ENCODE data around the gene TAGAP. TPM values are rescaled to one million over a fixed set of nuclear protein-coding genes. Genes with fewer than 3 reads are reported as not detected.

Gene TAGAP
- total and polyA plus RNA-seq, 4 experiments from 2014 or later = 160 to 276 (median 188) TPM

- no peak for DNase-seq
- Histone ChIP-seq H3K27me3 (ENCODE audit: insufficient read depth, low read length) (no peaks in the 10 kb centered on the region), H3K9me3 (ENCODE audit: control insufficient read depth in 1 of 2, low read length in 2 of 2) (no peaks in the 10 kb centered on the region), H3K36me3 (ENCODE audit: insufficient read depth, low read length) (no peaks in the 10 kb centered on the region), H3K4me3 (ENCODE audit: low read length in 2 of 2) (no peak overlapping the region), H3K4me1 (ENCODE audit: insufficient read depth, low read length) (peaks cover 18% of the 10 kb centered on the region), H3K27ac (ENCODE audit: low read depth, low read length) (no peak overlapping the region)
- Mint-ChIP-seq H3K27me3 (no peaks in the 10 kb centered on the region), H3K36me3 (peaks cover 8 to 10% of the 10 kb centered on the region in 2 donors), H3K4me1 (peaks cover 11 to 33% (median 18%) of the 10 kb centered on the region in 4 donors), H3K4me3 (no peak overlapping the region), H3K27ac (peak overlapping the region in 2 of 7 donors; percentile 38 to 54), H3K9me3 (no peaks in the 10 kb centered on the region)
- intact Hi-C loops (cut with micrococcal nuclease) = no loop called here
- POLR2A ChIA-PET (ENCODE audit: partially characterized antibody) = interaction anchor here (1.1 to 9.6 kb wide), 3 partner anchors 40 to 105 kb away, joined by 3 to 144 read pairs (median 5); partner anchors contain the start of gene TAGAP
- CTCF ChIA-PET (ENCODE audit: partially characterized antibody) = interaction anchor here (2.2 to 24.9 kb wide), 3 partner anchors 39 to 129 kb away, joined by 11 to 676 read pairs (median 440); no protein-coding TSS in a partner anchor
Observed at GRCh38 chr6:159002432-159003155, 42.2 kb downstream of the TAGAP start.

- H3K9me3 Mint-ChIP-seq = no peaks in the 10 kb centered on the region
- no peaks in the 10 kb centered on the region for H3K36me3 ChIP-seq (ENCODE audit: insufficient read depth, low read length)
- peak; percentile 81 to 87 (median 83) for DNase-seq
- H3K36me3 Mint-ChIP-seq = peaks cover 8 to 10% of the 10 kb centered on the region in 2 donors
- no peaks in the 10 kb centered on the region for H3K27me3 ChIP-seq (ENCODE audit: insufficient read depth, low read length)
- H3K4me1 Mint-ChIP-seq = peaks cover 10 to 33% (median 18%) of the 10 kb centered on the region in 4 donors
- ChIA-PET POLR2A (ENCODE audit: partially characterized antibody) (interaction anchor here (0.6 to 2.4 kb wide), 30 partner anchors 9 to 432 kb away, joined by 3 to 34 read pairs (median 4); partner anchors contain the start of genes DYNLT1 and TAGAP), CTCF (ENCODE audit: partially characterized antibody) (interaction anchor here (0.7 to 24.9 kb wide), 17 partner anchors 10 to 786 kb away, joined by 3 to 676 read pairs (median 4); no protein-coding TSS in a partner anchor)
- peak within 1 kb of the TSS; percentile 92 to 97 (median 95) for H3K27ac Mint-ChIP-seq
- peaks cover 18% of the 10 kb centered on the region for H3K4me1 ChIP-seq (ENCODE audit: insufficient read depth, low read length)
- peak within 1 kb of the TSS; percentile 84 for H3K4me3 ChIP-seq (ENCODE audit: low read length in 2 of 2)
- H3K27me3 Mint-ChIP-seq = no peaks in the 10 kb centered on the region
- intact Hi-C loops (cut with micrococcal nuclease) = loop anchor here (2.0 kb wide), 1 partner anchor 43 kb away; no protein-coding TSS in a partner anchor
- peak within 1 kb of the TSS; percentile 73 for H3K27ac ChIP-seq (ENCODE audit: low read depth, low read length)
- peak within 1 kb of the TSS; percentile 96 to 99 (median 98) for H3K4me3 Mint-ChIP-seq
- no peaks in the 10 kb centered on the region for H3K9me3 ChIP-seq (ENCODE audit: control insufficient read depth in 1 of 2, low read length in 2 of 2)
Observed at GRCh38 chr6:158999666-159000403, 45.0 kb downstream of the TAGAP start, which contains the start of gene RSPH3. TSS of gene RSPH3 (minus strand) at chr6:159000202. CDS start at chr6:158999550, 652 bp downstream.

- Mint-ChIP-seq H3K27ac (peak overlapping the region; percentile 92 to 97 (median 95)), H3K9me3 (no peaks in the 10 kb centered on the region), H3K27me3 (no peaks in the 10 kb centered on the region), H3K4me1 (peaks cover 10 to 33% (median 18%) of the 10 kb centered on the region in 4 donors), H3K4me3 (peak overlapping the region; percentile 96 to 99 (median 98)), H3K36me3 (peaks cover 8 to 10% of the 10 kb centered on the region in 2 donors)
- intact Hi-C loops (cut with micrococcal nuclease) = loop anchor here (2.0 kb wide), 1 partner anchor 44 kb away; no protein-coding TSS in a partner anchor
- ChIA-PET POLR2A (ENCODE audit: partially characterized antibody) (interaction anchor here (0.5 to 2.4 kb wide), 25 partner anchors 10 to 339 kb away, joined by 3 to 34 read pairs (median 4); partner anchors contain the start of gene TAGAP), CTCF (ENCODE audit: partially characterized antibody) (interaction anchor here (1.2 to 24.9 kb wide), 9 partner anchors 10 to 295 kb away, joined by 3 to 676 read pairs (median 4); no protein-coding TSS in a partner anchor)
- peak overlapping the region; percentile 73 for H3K27ac ChIP-seq (ENCODE audit: low read depth, low read length)
- peaks cover 18% of the 10 kb centered on the region for H3K4me1 ChIP-seq (ENCODE audit: insufficient read depth, low read length)
- H3K9me3 ChIP-seq (ENCODE audit: control insufficient read depth in 1 of 2, low read length in 2 of 2) = no peaks in the 10 kb centered on the region
- peak in 1 of 5 donors; percentile 6 for DNase-seq
- H3K27me3 ChIP-seq (ENCODE audit: insufficient read depth, low read length) = no peaks in the 10 kb centered on the region
- H3K4me3 ChIP-seq (ENCODE audit: low read length in 2 of 2) = peak overlapping the region; percentile 84
- H3K36me3 ChIP-seq (ENCODE audit: insufficient read depth, low read length) = no peaks in the 10 kb centered on the region
Observed at GRCh38 chr6:158999154-158999665, 45.6 kb downstream of the TAGAP start.

- peaks cover 9 to 25% (median 16%) of the 10 kb centered on the region in 4 donors for H3K4me1 Mint-ChIP-seq
- peaks cover 18% of the 10 kb centered on the region for H3K4me1 ChIP-seq (ENCODE audit: insufficient read depth, low read length)
- intact Hi-C loops (cut with micrococcal nuclease) = no loop called here
- H3K9me3 Mint-ChIP-seq = peaks cover 0 to 1% (median 0%) of the 10 kb centered on the region in 8 donors
- no peaks in the 10 kb centered on the region for H3K27me3 Mint-ChIP-seq
- no peak overlapping the region for H3K27ac ChIP-seq (ENCODE audit: low read depth, low read length)
- H3K36me3 Mint-ChIP-seq = peaks cover 5 to 8% of the 10 kb centered on the region in 2 donors
- no peaks in the 10 kb centered on the region for H3K9me3 ChIP-seq (ENCODE audit: control insufficient read depth in 1 of 2, low read length in 2 of 2)
- DNase-seq = no peak
- no peaks in the 10 kb centered on the region for H3K27me3 ChIP-seq (ENCODE audit: insufficient read depth, low read length)
- CTCF ChIA-PET (ENCODE audit: partially characterized antibody) = no interaction called here
- H3K27ac Mint-ChIP-seq = no peak overlapping the region
- H3K4me3 Mint-ChIP-seq = no peak overlapping the region
- POLR2A ChIA-PET (ENCODE audit: partially characterized antibody) = no interaction called here
- no peak overlapping the region for H3K4me3 ChIP-seq (ENCODE audit: low read length in 2 of 2)
- H3K36me3 ChIP-seq (ENCODE audit: insufficient read depth, low read length) = no peaks in the 10 kb centered on the region
Observed at GRCh38 chr6:158996856-158997255, 47.9 kb downstream of the TAGAP start.

GRCh38 chr6:158993639-158994038, 51.2 kb downstream of the TAGAP start:
- H3K27ac ChIP-seq (ENCODE audit: low read depth, low read length) = no peak overlapping the region
- H3K9me3 Mint-ChIP-seq = peaks cover 0 to 11% (median 3%) of the 10 kb centered on the region in 8 donors
- H3K9me3 ChIP-seq (ENCODE audit: control insufficient read depth in 1 of 2, low read length in 2 of 2) = peaks cover 0 to 1% of the 10 kb centered on the region in 2 donors
- H3K4me1 Mint-ChIP-seq = peaks cover 0 to 10% (median 2%) of the 10 kb centered on the region in 4 donors
- no peaks in the 10 kb centered on the region for H3K36me3 ChIP-seq (ENCODE audit: insufficient read depth, low read length)
- H3K27me3 Mint-ChIP-seq = no peaks in the 10 kb centered on the region
- ChIA-PET POLR2A (ENCODE audit: partially characterized antibody) (interaction anchor here (1.0 kb wide), 1 partner anchor 49 kb away, joined by 4 read pairs; no protein-coding TSS in a partner anchor), CTCF (ENCODE audit: partially characterized antibody) (interaction anchor here (0.6 to 1.4 kb wide), 3 partner anchors 21 to 141 kb away, joined by 3 to 4 read pairs (median 3); no protein-coding TSS in a partner anchor)
- intact Hi-C loops (cut with micrococcal nuclease) = no loop called here
- H3K36me3 Mint-ChIP-seq = peaks cover 0 to 12% of the 10 kb centered on the region in 2 donors
- no peak for DNase-seq
- H3K27me3 ChIP-seq (ENCODE audit: insufficient read depth, low read length) = no peaks in the 10 kb centered on the region
- no peak overlapping the region for H3K27ac Mint-ChIP-seq
- H3K4me3 Mint-ChIP-seq = no peak overlapping the region
- H3K4me3 ChIP-seq (ENCODE audit: low read length in 2 of 2) = no peak overlapping the region
- H3K4me1 ChIP-seq (ENCODE audit: insufficient read depth, low read length) = peaks cover 5% of the 10 kb centered on the region

- Mint-ChIP-seq H3K27ac (no peak overlapping the region), H3K4me3 (no peak overlapping the region), H3K9me3 (peaks cover 5 to 23% (median 8%) of the 10 kb centered on the region in 8 donors), H3K36me3 (peaks cover 5 to 18% of the 10 kb centered on the region in 2 donors), H3K4me1 (peaks cover 0 to 7% (median 2%) of the 10 kb centered on the region in 4 donors), H3K27me3 (no peaks in the 10 kb centered on the region)
- intact Hi-C loops (cut with micrococcal nuclease) = no loop called here
- Histone ChIP-seq H3K27ac (ENCODE audit: low read depth, low read length) (no peak overlapping the region), H3K4me1 (ENCODE audit: insufficient read depth, low read length) (peaks cover 5% of the 10 kb centered on the region), H3K36me3 (ENCODE audit: insufficient read depth, low read length) (no peaks in the 10 kb centered on the region), H3K9me3 (ENCODE audit: control insufficient read depth in 1 of 2, low read length in 2 of 2) (peaks cover 0 to 4% of the 10 kb centered on the region in 2 donors), H3K27me3 (ENCODE audit: insufficient read depth, low read length) (no peaks in the 10 kb centered on the region), H3K4me3 (ENCODE audit: low read length in 2 of 2) (no peak overlapping the region)
- DNase-seq = no peak
- CTCF ChIA-PET (ENCODE audit: partially characterized antibody) = interaction anchor here (0.6 kb wide), 1 partner anchor 134 kb away, joined by 3 read pairs; no protein-coding TSS in a partner anchor
- POLR2A ChIA-PET (ENCODE audit: partially characterized antibody) = no interaction called here
Observed at GRCh38 chr6:158991017-158991723, 53.6 kb downstream of the TAGAP start.

All from CD4-positive, alpha-beta memory T cell (primary cell).